Measurements from ENCODE around the gene OR51G2.

The OR51G2 gene

GRCh38 chr11:4932751-4933150 lies 13.6 kb upstream of the OR51G2 start:
- no peak for TF ChIP-seq CTCF (conservative IDR thresholded peaks at IDR 0.05; ENCODE audit: low read length)
- DNase-seq (ENCODE audit: low read depth) = no peak
- no peak overlapping the region for H3K4me3 ChIP-seq (ENCODE audit: low read length)

GRCh38 chr11:4926608-4927007 lies 7.5 kb upstream of the OR51G2 start:
- no peak for TF ChIP-seq CTCF (conservative IDR thresholded peaks at IDR 0.05; ENCODE audit: low read length)
- no peak overlapping the region for H3K4me3 ChIP-seq (ENCODE audit: low read length)
- no peak for DNase-seq (ENCODE audit: low read depth)

DNA sequence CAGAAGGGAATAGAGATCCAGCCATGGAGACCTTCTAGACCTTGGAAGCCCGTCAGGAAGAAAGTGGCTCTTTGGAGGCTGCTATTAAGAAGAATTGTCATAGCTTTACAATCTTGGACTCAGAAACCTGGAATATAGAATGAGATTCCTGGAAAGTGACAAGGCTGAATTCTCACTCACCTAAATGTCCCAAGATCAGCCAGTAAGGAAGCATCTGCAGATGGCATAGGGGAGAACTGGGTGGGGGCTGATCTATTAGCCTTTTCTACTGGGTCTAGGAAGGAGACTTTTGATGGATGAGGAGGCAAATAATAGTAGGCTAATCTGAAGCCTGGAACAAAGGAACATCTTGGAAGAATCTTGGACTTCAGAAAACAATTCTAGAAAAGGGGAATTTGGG lies 5.1 kb upstream of the OR51G2 start, which contains the start of gene OR51G1:
OR51G1 (minus strand) TSS at position 101 of the 400 bp plus-strand sequence; CDS start at position 101, 0 bp downstream.
- H3K4me3 ChIP-seq (ENCODE audit: low read length) = no peak within 1 kb of the TSS
- no peak for TF ChIP-seq CTCF (conservative IDR thresholded peaks at IDR 0.05; ENCODE audit: low read length)
- DNase-seq (ENCODE audit: low read depth) = no peak

DNA sequence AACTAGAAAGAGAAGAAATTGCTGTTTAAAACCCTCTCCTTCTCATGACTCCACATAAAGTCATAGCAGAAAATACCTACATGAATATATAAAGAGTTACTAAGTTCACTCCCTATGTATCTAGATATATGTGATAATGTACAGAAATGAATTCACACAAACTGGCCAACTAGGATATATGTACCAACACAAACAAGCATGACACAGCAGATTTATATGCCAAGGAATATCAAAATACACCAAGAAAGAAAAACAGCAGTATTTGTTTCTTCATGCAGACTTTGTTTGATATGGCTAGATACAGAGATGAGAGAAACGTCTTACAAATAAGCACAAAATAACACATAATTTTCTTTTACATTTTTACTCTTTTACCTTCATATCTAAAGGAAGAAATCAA lies 3.2 kb upstream of the OR51G2 start:
- no peak for TF ChIP-seq CTCF (conservative IDR thresholded peaks at IDR 0.05; ENCODE audit: low read length)
- no peak overlapping the region for H3K4me3 ChIP-seq (ENCODE audit: low read length)
- DNase-seq (ENCODE audit: low read depth) = no peak

DNA sequence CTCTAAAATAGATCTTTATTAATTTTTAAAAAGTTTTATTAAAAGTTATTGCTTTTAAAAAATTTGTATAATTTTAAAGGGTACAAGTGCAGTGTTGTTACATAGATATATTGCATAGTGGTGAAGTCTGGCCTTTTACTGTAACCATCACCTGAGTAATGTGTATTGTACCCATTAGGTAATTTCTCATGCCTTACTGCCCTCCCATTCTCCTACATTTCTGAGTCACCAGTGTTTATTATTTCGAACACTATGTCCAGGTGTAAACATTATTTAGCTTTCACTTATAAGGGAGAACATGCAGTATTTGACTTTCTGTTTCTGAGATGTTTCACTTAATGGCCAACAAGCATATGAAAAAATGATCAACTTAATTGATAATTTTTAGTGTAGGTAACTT lies 2.6 kb upstream of the OR51G2 start:
- no peak for TF ChIP-seq CTCF (conservative IDR thresholded peaks at IDR 0.05; ENCODE audit: low read length)
- no peak for DNase-seq (ENCODE audit: low read depth)
- no peak overlapping the region for H3K4me3 ChIP-seq (ENCODE audit: low read length)

DNA sequence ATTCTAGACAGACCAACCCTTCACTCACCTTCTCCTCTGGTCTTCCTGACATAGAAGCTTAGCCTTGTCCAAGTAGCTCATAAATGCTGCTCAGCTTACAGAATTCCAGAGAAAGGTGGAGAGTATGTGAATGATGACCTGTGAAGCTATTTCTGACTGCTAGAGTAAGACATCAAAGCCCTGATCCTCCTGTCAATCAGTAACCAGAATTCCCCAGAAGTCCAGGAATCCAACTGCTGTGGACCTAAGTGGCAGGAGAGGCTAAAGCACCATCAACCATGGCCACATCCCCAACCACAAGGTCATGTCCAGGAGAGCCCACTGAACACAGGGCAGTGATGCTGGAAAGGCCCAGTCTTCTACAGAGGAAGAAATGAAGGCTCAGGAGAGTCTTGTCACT lies 2.6 kb downstream of the OR51G2 start:
- TF ChIP-seq CTCF (conservative IDR thresholded peaks at IDR 0.05; ENCODE audit: low read length) = no peak
- DNase-seq (ENCODE audit: low read depth) = no peak
- no peak overlapping the region for H3K4me3 ChIP-seq (ENCODE audit: low read length)

- DNase-seq (ENCODE audit: low read depth) = no peak
- H3K4me3 ChIP-seq (ENCODE audit: low read length) = no peak within 1 kb of the TSS
- no peak for TF ChIP-seq CTCF (conservative IDR thresholded peaks at IDR 0.05; ENCODE audit: low read length)
Measured at GRCh38 chr11:4903484-4903883, 15.7 kb downstream of the OR51G2 start, which contains the start of gene OR51A7. OR51A7 (plus strand) TSS chr11:4903783; CDS start chr11:4907370, 3,587 bp downstream.

Measured in AG10803 (cell line).